CD4-positive, alpha-beta T cell treated with Interleukin-4 for 1 hour (primary cell): ENCODE measurements around the gene ICA1.
"Not testable (repeated sequence)": the region's sequence is repeated elsewhere in the genome, so short reads cannot be mapped to it uniquely, and the experiment has no call there.

ENCODE experiments used
- DNase-seq, 2 donors: peaks; one replicate each; pipeline ENCODE4 v3.0.0-alpha.2; 2020 to 2022

Gene ICA1

DNA sequence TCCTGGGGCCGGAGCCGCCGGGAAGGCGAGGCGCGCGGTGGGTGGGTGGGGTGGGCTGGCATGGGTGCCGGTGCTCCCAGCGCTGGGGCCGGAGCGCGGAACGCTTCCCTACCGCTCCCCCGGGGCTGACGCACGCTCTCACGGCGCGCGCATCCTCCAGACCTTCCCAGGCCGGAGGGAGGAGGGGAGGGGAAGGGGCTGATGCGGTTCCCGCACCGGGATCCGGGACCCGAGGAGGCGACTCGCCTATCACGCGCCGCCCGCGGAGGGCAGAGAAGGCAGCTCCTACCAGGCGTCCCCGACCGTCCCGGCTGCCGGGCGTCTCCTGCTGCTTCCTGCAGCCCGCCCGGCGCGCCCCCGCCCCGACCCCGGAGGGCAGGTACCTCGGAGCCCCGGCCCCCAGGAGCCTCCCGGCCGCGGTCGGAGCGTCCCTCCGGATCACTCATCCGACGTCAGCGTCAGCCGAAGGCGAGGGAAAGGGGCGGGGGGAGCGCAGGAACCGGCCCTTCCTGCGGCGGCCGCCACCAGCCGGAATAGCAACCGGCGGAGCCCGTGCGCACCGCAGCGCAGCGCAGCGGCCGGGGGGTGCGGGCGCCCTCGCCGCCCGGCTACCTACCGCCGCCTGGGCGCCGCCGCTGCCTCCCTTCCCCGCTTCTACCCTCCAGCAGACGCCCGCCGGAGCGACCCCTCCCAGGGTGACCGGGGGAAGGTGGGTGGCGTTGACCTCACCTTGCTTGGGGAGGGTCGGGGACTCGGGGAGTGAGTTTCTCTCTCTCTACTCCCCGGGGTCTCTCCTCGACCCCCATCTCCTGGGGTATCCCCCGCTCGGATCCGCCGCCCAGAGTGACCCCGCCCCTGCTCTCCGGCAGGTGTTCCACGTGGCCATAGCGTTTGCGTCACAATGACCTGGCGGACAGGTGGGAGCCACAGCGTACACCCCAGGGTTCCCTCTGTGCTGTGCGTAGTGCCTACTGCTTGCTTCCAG, at the start of gene ICA1:
TSS of gene ICA1 (minus strand) at position 457 of the 985 bp plus-strand sequence. CDS start 26,241 bp downstream, outside the sequence.
- no peak for DNase-seq

DNA sequence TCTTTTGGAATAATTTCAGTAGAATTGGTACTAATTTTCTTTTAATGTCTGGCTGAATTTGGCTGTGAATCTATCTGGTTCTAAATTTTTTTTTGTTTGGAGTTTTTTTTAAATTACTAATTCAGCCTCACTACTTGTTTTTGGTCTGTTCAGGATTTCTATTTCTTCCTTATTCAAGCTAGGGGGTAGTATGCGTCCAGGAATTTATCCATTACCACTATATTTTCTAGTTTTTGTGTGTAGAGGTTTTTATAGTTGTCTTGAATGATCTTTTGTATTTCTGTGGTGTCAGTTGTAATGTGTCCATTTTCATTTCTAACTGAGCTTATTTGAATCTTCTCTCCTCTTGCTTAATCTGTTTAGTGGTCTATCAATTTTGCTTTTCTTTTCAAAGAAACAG, 48.9 kb upstream of the ICA1 start:
- DNase-seq: no peak

DNA sequence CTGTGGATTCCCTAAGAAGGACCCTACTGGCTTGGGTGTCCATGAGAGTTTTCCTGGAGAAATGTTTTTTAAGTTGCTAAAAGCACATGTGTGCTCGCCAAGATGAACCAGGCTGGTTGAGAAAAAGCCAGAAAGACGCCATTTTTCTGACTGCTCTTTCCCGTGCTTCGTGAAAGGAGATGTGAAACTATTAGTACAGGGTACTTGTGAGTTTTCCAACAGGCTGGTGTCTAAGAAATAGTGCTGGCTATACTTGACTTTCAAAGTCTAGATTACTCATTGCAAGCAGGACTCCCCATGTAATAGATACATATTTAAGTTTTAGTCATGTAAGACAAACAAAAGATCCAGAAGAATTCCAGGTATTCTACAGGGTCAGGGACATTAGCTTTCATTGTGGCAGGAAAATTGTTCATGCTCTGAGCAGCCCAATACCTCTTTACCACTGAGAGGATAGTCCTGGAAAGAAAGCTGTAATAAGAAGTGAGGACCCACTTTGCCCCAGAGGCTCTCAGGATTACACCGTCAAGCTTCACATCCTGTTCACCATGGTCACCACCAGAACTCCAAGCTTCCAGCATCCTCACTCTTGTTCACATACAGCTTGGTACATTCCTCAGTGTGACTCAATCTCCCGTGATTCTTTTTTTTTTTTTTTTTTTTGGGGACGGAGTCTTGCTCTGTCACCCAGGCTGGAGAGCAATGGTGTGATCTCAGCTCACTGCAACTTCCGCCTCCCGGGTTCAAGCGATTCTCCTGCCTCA, 43.8 kb upstream of the ICA1 start:
- no peak for DNase-seq

DNA sequence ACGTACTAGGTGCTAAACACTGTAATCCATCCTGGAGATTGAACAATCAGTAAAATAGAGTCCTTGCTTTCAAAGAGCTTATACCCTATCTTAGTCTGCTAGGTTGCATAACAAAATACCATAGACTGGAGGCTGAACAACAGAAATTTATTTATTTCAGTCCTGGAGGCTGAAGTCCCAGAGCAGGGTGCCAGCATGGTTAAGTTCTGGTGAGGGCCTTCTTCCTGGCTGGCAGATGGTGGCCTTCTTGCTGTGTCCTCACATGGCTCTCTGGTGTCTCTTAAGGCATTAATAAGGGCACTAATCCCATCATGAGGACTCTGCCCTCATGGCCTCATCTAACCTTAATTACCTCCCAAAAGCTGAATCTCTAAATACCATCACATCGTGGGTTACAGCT, 43.1 kb upstream of the ICA1 start:
- DNase-seq: no peak

DNA sequence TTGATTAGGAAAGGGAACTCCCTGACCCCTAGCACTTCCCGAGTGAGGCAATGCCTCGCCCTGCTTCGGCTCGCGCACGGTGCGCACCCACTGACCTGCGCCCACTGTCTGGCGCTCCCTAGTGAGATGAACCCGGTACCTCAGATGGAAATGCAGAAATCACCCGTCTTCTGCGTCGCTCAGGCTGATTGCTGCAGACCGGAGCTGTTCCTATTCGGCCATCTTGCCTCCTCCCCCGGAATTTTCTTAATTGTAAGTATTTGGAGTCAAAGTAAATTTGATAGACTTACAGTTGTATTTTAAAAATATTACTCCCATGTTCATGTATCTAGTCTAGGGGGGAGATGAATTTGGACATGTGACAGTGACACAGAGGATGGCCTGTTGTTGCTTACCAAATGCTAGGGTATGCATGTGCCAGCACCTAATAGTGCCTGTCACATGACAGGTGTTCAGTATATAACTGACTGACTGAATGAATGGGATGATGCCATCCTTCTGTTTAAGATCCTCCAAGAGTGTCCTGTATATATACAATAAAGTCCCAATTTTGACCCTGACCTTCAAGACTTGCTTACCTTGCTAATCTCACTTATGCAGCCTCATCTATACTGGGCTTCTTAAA, 42.0 kb upstream of the ICA1 start:
- DNase-seq: no peak

DNA sequence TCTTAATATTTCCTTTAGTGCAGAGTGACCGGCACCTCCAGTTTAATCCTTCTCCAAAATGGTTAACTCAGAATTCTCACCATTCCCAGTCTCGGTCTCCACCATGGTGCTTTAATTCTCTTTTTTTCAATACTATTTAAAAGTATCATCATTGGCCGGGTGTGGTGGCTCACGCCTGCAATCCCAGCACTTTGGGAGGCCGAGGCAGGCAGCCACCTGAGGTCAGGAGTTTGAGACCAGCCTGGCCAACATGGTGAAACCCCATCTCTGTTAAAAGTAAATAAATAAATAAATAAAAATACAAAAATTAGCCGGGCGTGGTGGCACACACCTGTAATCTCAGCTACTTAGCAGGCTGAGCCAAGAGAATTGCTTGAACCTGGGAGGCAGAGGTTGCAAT, 35.1 kb upstream of the ICA1 start:
- DNase-seq: not testable (repeated sequence)

DNA sequence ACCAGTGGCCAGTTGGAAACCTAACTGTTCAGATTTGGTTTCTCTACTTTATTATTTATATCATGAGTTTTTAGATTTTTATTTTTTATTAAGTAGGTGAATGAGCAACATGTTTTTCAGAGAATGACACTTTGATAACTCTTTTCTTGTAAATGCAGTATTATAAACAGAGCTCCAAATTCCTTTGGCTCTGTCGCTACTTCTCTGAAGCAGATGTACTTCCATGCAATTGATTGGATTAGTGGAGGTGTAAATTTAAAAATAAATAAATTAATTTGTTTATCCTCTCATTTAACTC, 34.3 kb upstream of the ICA1 start:
- DNase-seq: no peak

DNA sequence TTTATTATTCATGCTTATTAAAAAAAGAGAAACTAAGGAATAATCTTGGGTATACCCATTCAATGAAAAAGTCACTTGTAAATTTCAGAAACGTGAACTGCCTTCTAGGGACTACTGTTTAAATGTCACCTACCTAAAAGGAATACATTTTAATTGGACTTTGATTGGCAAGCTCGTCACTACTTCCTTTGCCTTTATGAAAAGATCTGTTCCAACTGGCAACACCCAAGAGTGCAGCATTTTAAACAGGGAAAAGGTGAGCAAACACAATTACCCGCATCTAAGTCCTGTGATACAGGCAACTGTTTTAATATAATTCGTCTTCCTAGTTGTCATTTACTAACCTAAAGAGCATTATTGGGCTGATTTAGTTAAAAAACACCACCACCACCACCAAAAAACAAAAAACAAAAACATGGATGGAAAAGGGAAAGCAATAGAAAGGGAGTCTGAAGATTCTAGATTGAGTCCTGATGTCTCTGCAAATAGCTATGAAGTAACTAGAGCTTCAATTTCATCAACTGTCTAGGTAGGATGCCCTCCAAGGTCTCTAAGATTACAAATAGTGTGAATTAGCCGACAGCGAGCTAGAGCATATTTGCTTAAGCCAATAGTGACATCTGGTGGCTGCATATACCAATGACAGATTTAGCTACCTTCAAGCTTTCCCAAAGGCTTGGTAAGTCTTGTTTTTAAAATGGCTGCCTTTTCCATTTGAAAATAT, 33.8 kb upstream of the ICA1 start:
- peak; percentile 24 to 72 for DNase-seq

DNA sequence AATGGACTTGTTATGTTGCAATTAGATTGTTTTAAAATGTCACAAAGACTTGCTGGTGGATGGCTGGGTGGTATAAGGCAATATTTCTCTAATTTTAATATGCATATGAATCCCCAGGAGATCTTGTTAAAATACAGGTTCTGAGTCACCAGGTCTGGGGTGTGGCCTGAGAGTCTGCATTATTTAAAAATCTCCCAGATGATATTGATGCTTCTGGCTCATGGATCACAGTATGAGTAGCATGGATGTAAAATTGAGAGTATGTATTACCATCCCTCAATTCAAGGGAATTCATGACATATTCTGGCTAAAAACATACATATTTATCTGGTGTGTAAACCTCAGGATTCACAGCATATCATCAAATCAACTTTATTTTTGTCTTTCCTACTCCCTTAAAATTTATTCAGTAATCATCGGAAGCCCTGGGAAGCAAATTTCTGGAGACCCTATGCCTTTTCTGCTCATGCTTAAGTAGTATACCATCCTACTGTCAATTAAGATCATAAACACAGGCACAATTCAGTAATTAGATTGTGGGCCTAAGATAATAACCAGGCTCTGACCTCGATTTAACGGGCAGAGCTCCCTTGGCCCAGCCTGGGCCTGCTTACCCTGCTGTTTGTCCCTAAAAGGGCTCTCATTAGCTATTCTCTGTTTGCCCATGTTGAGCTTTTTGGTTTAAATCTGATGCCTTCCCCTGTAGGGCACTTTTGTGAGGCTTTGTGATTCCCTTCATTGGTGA, 29.6 kb upstream of the ICA1 start:
- no peak for DNase-seq

DNA sequence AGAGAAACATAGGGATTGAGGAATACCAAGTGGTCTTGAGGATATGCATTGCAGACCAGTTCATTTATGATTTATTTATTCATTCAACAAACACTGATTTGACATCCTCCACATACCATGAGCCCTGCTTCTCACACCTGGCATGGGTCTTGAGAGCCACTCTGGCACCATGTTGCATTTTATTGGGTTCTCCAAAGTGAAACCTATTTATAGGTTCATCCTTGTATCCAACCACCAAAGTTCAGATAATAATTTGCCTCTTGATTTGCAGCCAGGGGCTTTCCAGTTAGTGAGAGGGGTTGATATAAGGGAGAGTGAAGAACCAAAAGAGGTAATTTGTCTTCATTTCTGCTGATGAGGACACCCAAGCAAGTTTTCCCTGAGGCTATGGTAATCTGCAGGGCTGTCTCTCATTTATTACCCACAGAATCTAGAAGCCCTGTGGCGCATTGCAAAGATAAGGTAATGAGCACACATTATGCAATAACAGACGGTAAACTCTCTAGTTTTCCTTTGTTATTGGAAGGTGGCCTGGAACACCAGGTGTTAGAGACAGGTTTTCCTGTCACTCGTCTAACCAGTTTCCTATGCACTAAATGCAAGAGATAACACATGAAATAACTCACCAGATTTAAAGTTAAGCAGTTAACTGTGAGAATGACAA, 28.8 kb upstream of the ICA1 start:
- DNase-seq: no peak

DNA sequence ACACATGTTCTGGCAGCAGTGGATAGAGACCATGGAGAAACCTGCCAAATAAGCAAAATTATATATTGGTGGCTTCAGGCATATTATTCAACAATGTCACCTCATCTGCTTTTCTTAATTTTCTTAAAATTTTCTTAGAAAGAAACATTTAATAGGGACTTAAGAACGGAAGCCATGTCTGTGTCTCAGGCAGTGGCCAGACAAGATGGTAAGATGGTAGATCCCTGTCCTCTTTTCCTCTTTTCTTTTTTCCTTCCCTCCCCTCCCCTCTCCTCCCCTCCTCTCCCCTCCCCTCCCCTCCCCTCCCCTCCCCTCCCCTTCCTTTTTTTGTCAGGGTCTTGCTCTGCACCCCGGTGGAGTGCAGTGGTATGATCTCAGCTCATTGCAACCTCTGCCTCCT, 24.2 kb upstream of the ICA1 start:
- DNase-seq: no peak

DNA sequence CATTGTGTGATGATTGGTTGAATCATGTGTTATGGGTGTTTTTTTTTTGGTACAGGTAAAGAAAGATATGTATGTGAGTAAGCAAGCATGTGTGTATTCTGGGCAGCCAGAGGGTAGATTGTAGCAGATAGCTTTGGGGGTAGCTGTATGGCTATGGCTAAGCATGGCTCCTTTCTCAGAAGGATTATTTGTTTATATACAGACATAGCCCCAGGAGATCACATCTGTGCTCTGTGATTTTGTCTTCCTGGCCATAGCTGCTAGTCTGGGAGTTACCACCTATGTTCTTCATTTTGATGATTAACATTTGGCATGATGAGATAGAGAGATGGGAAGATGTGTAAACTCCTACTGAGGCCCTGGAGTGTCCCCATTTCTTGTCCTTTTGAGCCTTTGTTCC, 23.2 kb upstream of the ICA1 start:
- no peak for DNase-seq

DNA sequence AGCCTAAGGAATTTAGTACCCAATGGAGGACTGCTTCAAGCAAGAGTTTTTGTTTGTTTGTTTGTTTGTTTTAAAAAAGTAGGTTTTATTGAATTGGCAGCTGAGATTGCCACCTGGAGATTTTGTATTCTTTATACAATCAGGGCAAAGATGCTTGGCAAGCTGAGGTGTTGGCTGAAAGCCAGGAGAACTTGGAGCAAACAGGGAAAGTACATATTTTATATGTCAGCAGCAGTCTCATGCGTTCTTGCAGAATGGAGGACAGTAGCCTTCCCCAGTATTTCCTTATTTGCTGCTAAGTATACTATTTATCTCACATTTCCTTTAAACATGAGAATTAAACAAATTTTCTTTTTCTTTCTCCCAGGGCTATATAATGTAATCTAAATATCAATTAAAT, 22.6 kb upstream of the ICA1 start:
- DNase-seq: no peak

DNA sequence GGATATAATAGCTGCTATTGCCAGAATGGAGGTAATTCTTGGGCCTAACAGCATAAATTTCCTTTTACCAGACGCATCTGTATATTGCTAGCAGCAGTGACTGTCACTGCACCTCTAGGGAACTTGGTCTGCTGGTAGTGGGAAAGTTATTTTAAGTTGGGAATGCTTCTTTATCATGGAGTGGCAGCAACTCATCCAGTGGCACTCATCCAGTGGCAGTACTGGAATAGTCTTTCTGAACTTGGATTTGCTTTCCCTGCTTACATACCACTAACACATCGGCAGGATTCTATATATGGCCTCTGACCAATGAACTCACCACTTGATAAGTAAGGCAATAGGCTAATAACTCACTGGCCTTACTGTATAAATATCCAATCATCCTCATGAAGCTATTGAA, 22.0 kb upstream of the ICA1 start:
- DNase-seq: no peak

DNA sequence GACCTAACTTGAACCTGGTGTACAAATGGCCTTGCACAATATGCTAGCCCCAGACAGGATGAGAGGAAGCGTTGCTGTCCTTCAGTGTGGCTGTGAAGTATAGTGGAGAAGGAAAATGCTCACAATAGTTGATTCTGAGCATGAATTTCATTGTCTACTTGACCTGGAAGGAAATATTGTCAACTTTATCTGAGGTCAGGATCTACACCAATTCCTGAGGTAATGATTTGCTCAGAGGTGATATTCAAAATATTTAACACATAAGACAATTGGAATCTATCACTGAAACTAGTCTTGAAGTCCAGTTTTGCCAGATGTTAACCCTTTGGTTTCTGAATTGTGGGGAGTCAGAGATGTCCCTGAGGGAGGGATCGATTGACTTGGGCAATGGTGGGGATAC, 20.9 kb upstream of the ICA1 start:
- DNase-seq: no peak

DNA sequence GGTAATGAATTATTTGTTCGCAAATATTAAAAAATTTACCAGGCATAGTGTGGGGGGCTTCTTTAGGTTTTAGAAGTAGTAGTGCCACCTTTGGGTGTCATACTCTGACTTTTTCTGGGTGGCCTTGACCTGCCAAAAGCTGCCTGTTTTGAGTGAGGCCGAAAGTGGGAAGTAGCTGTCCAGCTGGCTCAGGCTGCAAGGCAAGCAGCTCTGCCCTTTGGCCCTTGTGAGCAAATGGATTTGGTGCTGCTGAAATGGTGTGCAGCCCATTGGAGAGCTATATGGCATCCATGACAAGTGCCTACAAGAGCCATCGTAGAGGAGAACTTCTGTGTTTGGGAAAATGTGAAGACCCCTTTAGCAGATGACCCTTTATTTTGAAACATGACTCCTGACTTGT, 20.2 kb upstream of the ICA1 start:
- DNase-seq: no peak

DNA sequence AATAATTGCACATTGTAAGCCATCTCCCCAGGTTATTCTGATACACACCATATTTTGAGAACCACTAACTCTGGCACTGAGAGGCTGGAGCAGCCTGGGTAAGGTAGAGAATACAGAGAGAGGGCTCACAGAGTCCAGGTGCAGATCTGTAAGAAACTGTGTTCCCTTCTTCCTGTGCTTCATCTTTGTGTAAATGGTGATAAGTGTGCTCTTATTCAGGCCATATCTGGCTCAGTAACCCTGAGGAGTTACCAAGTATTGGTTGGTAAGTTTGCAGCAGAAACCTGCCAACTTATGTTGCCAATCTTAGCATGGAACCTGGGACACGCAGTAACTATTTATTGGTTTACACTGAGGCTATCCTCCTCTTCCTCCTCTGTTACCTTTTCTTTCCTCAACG, 16.2 kb upstream of the ICA1 start:
- DNase-seq: no peak

DNA sequence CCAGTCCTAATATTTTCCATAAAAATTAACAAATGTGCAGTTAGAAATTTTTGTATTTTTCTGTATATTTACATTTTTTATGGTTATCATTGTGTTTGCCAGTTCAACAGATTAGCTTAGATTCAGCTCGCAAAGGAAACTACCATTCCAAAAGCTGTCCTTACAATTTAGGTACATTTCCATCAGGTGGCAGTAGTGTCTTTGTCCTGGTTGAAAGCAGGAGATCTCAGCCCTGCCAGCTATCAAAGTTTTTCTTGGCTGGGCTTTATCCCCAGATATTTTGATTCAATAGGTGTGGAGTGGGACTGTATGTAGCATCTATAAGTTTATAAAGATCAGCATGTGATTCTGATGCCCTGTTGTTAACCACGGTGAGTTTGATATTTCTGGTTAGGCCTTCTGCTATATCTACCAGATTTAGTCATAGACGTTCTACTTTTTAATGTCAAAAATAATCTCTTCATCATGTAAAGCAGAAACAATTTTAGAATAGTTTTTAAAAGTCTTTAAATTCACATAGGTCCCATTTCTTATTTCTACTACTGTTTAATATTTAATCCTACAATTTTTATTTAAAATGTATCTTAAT, 15.5 kb upstream of the ICA1 start:
- DNase-seq: no peak

DNA sequence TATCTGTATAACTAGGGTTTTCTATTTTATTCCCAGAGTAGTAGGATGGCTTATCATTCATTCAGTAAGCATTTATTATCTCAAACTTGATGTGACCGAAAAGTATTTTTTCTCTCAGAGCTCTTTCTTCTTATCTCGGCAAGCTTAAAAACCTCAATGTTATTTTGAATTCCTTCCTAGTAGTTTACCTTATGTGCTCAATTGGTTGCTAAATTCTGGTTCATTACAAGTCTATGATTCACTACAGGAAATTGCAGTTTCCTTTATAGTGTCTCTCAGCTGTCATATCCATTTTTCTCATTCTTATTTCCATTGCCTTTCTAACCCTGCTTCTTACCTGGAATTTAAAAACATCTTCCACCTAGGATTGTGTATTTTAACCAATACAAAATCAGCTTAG, 12.6 kb upstream of the ICA1 start:
- DNase-seq: no peak

DNA sequence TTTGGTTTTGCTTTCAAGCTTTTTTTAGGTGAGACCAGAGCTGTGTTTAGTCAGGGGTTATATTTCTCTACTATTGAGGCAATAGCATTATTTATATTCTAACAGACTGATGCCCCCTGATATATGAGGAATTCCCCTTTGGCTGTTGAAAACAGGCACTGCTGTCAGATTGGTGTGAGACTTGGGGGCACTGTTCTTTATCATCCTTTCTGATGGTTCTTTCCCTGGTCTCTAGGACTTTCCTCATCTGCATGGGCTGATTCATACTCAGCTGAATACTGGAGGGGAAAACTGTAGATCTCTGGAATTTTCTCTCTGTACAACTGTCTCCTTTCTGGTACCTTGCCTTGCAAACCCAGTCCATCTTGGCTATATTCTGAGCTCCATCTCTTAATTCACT, 10.0 kb upstream of the ICA1 start:
- no peak for DNase-seq

DNA sequence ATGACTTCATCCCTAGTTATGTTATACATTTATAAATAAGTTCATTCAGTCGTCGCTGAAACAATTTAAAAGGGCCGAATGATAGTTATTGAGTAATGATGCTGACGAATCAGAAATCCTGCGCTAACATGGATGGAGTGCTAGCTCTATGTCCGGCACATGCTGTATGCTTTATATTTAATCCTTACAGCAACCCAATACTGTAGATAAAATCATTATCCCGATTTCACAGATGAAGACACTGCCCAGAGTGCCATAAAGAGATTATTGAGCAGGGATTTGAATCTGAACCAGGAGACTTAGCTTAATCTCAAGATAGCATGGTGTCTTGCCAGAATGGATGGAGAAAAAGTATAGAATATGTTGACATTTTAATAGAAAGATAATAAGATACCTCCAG, 1.1 kb upstream of the ICA1 start:
- DNase-seq: no peak
